Mesenchymal stem cell (in vitro differentiated cells and primary cell): Measurements from ENCODE around the gene GOLT1A.

Source experiments
- DNase-seq: peaks from one replicate; pipeline ENCODE4 v3.0.0-alpha.2; 2013
- H2AFZ ChIP-seq: one replicate; pipeline ENCODE4 v1.6.1; 2013; ENCODE audit warnings: low read depth, mild to moderate bottlenecking, control low read depth, inconsistent platforms, low read length, moderate library complexity
- H2AK5ac ChIP-seq: 2 replicates; pipeline ENCODE4 v1.6.1; 2013; ENCODE audit warnings: low read length, moderate library complexity, mild to moderate bottlenecking, inconsistent platforms; ENCODE audit not compliant: severe bottlenecking
- H2BK120ac ChIP-seq: one replicate; pipeline ENCODE4 v1.6.1; 2013; ENCODE audit warnings: low read depth, mild to moderate bottlenecking, inconsistent platforms, low read length, moderate library complexity
- H2BK12ac ChIP-seq, 2 experiments: one replicate each; pipeline ENCODE4 v1.6.1; 2013; ENCODE audit warnings: inconsistent platforms in 2 of 2, low read length in 2 of 2, mild to moderate bottlenecking in 2 of 2, moderate library complexity in 2 of 2, control low read depth in 1 of 2
- H2BK15ac ChIP-seq: one replicate; pipeline ENCODE4 v1.6.1; 2013; ENCODE audit warnings: mild to moderate bottlenecking, low read depth, inconsistent platforms; ENCODE audit not compliant: poor library complexity, severe bottlenecking
- H2BK5ac ChIP-seq: 2 replicates; pipeline ENCODE4 v1.6.1; 2013; ENCODE audit warnings: low read depth, mild to moderate bottlenecking, low read length, control low read depth, inconsistent platforms; ENCODE audit not compliant: poor library complexity, severe bottlenecking
- H3K14ac ChIP-seq, 2 experiments: one replicate each; pipeline ENCODE4 v1.6.1; 2013; ENCODE audit warnings: inconsistent platforms in 2 of 2, low read length in 2 of 2, control low read depth in 1 of 2, mild to moderate bottlenecking in 1 of 2, moderate library complexity in 1 of 2
- H3K18ac ChIP-seq, 2 experiments: one replicate each; pipeline ENCODE4 v1.6.1; 2013; ENCODE audit warnings: inconsistent platforms in 2 of 2, low read length in 2 of 2, control low read depth in 1 of 2, low read depth in 1 of 2, mild to moderate bottlenecking in 1 of 2
- H3K23ac ChIP-seq, 2 experiments: one replicate each; pipeline ENCODE4 v1.6.1; 2013; ENCODE audit warnings: inconsistent platforms in 2 of 2, low read length in 2 of 2, mild to moderate bottlenecking in 2 of 2, moderate library complexity in 2 of 2, control low read depth in 1 of 2
- H3K27ac ChIP-seq: 2 replicates; pipeline ENCODE4 v1.5.1; 2013; ENCODE audit warnings: mild to moderate bottlenecking, moderate library complexity, low read length, control low read depth, inconsistent platforms; ENCODE audit not compliant: poor library complexity, severe bottlenecking
- H3K27me3 ChIP-seq, 2 experiments: 2 replicates each; pipeline versions ENCODE4 v1.6.1 to v1.7.0; 2013; ENCODE audit warnings: low read length in 2 of 2, mild to moderate bottlenecking in 2 of 2, moderate library complexity in 2 of 2, control low read depth in 1 of 2, inconsistent platforms in 1 of 2; ENCODE audit not compliant: control insufficient read depth in 1 of 2, insufficient read depth in 1 of 2
- H3K36me3 ChIP-seq, 2 experiments: 2 replicates each; pipeline versions ENCODE4 v1.6.1 to v1.7.0; 2013; ENCODE audit warnings: low read length in 2 of 2, control low read depth in 1 of 2, inconsistent platforms in 1 of 2, low read depth in 1 of 2, mild to moderate bottlenecking in 1 of 2; ENCODE audit not compliant: insufficient read depth in 2 of 2, control insufficient read depth in 1 of 2
- H3K4ac ChIP-seq, 2 experiments: one replicate each; pipeline ENCODE4 v1.6.1; 2013; ENCODE audit warnings: inconsistent platforms in 2 of 2, low read length in 2 of 2, mild to moderate bottlenecking in 2 of 2, moderate library complexity in 2 of 2, control low read depth in 1 of 2, low read depth in 1 of 2
- H3K4me1 ChIP-seq: 2 replicates; pipeline ENCODE4 v1.6.1; 2013; ENCODE audit warnings: low read depth, low read length, control low read depth; ENCODE audit not compliant: control insufficient read depth, insufficient read depth
- H3K4me2 ChIP-seq: 2 replicates; pipeline ENCODE4 v1.6.1; 2013; ENCODE audit warnings: low read length, mild to moderate bottlenecking, inconsistent platforms; ENCODE audit not compliant: poor library complexity, severe bottlenecking
- H3K4me3 ChIP-seq, 2 experiments: 2 replicates each; pipeline versions ENCODE4 v1.5.1 to v1.7.0; 2013; ENCODE audit warnings: low read length in 2 of 2, mild to moderate bottlenecking in 2 of 2, control low read depth in 1 of 2, low read depth in 1 of 2; ENCODE audit not compliant: insufficient read depth in 1 of 2
- H3K79me1 ChIP-seq: replicated peaks from 2 replicates; pipeline ENCODE4 v1.6.1; 2013; ENCODE audit warnings: mild to moderate bottlenecking, control low read depth, low read length, inconsistent platforms; ENCODE audit not compliant: poor library complexity, severe bottlenecking
- H3K9ac ChIP-seq: 2 replicates; pipeline ENCODE4 v1.7.0; 2013; ENCODE audit warnings: mild to moderate bottlenecking, low read length, moderate library complexity
- H3K9me3 ChIP-seq: 2 replicates; pipeline ENCODE4 v1.7.0; 2013; ENCODE audit warnings: mild to moderate bottlenecking, low read length; ENCODE audit not compliant: control insufficient read depth
- H4K8ac ChIP-seq: one replicate; pipeline ENCODE4 v1.6.1; 2013; ENCODE audit warnings: inconsistent platforms, mild to moderate bottlenecking, low read length, moderate library complexity
- H4K91ac ChIP-seq: one replicate; pipeline ENCODE4 v1.6.1; 2013; ENCODE audit warnings: mild to moderate bottlenecking, low read length, inconsistent platforms
- WGBS: methylation state at CpG from one replicate; pipeline ENCODE4 v1.1.7; 2013; ENCODE audit warnings: mixed read lengths; 5-methylcytosine and 5-hydroxymethylcytosine counted together

GOLT1A gene

GRCh38 chr1:204196068-204196795 lies 17.6 kb downstream of the GOLT1A start, which contains the start of gene KISS1:
Gene KISS1 (minus strand): TSS chr1:204196491. CDS start chr1:204192876, 3,615 bp downstream.
- WGBS: 70% methylated on average over 13 of the region's 18 CpGs

GRCh38 chr1:204194771-204195170 lies 19.0 kb downstream of the GOLT1A start:
- no peak overlapping the region for H3K4me3 ChIP-seq
- DNase-seq: no peak
- H3K23ac ChIP-seq: peak overlapping the region in 1 of 2 experiments; percentile 83
- H4K91ac ChIP-seq: no peak overlapping the region
- H2BK120ac ChIP-seq: no peak overlapping the region
- peak overlapping the region; percentile 17 for H2AK5ac ChIP-seq
- peaks cover 18 to 92% of the 10 kb centered on the region in 2 experiments for H3K27me3 ChIP-seq
- no peak overlapping the region for H3K4me2 ChIP-seq
- H3K36me3 ChIP-seq: no peaks in the 10 kb centered on the region
- no peaks in the 10 kb centered on the region for H3K9me3 ChIP-seq
- H3K4ac ChIP-seq: no peak overlapping the region
- H3K27ac ChIP-seq: no peak overlapping the region
- 79% methylated on average over 3 of the region's 7 CpGs for whole genome bisulfite sequencing
- H4K8ac ChIP-seq: peak overlapping the region; percentile 13
- H3K18ac ChIP-seq: no peak overlapping the region
- H2BK12ac ChIP-seq: no peak overlapping the region
- H3K9ac ChIP-seq: no peak overlapping the region
- H3K79me1 ChIP-seq: no peaks in the 10 kb centered on the region
- peak overlapping the region in 1 of 2 experiments; percentile 89 for H3K14ac ChIP-seq
- peaks cover 44% of the 10 kb centered on the region for H3K4me1 ChIP-seq
- H2AFZ ChIP-seq: no peak overlapping the region
- H2BK15ac ChIP-seq: no peak overlapping the region
- no peak overlapping the region for H2BK5ac ChIP-seq

More at GRCh38 chr1:204196068-204196795, 17.6 kb downstream of the GOLT1A start, which contains the start of gene KISS1:
- H3K36me3 ChIP-seq: no peaks in the 10 kb centered on the region
- peak within 1 kb of the TSS in 1 of 2 experiments; percentile 36 for H3K4ac ChIP-seq
- no peak within 1 kb of the TSS for H2BK5ac ChIP-seq
- peak within 1 kb of the TSS; percentile 35 for H3K27ac ChIP-seq
- H3K14ac ChIP-seq: peak within 1 kb of the TSS in 1 of 2 experiments; percentile 89
- H3K4me1 ChIP-seq: peaks cover 39% of the 10 kb centered on the region
- H3K23ac ChIP-seq: peak within 1 kb of the TSS in 1 of 2 experiments; percentile 35
- H3K9me3 ChIP-seq: no peaks in the 10 kb centered on the region
- no peak within 1 kb of the TSS for H2BK15ac ChIP-seq
- H2AFZ ChIP-seq: no peak within 1 kb of the TSS
- DNase-seq: no peak
- no peak within 1 kb of the TSS for H2BK120ac ChIP-seq
- no peak within 1 kb of the TSS for H3K18ac ChIP-seq
- peak within 1 kb of the TSS; percentile 19 for H3K4me2 ChIP-seq
- no peak within 1 kb of the TSS for H3K4me3 ChIP-seq
- H4K8ac ChIP-seq: no peak within 1 kb of the TSS
- H3K27me3 ChIP-seq: peaks cover 14 to 84% of the 10 kb centered on the region in 2 experiments
- peak within 1 kb of the TSS; percentile 52 for H4K91ac ChIP-seq
- H2AK5ac ChIP-seq: peak within 1 kb of the TSS; percentile 92
- no peaks in the 10 kb centered on the region for H3K79me1 ChIP-seq
- H2BK12ac ChIP-seq: no peak within 1 kb of the TSS
- H3K9ac ChIP-seq: no peak within 1 kb of the TSS

- Histone ChIP-seq H3K14ac (no peak overlapping the region), H3K79me1 (no peaks in the 10 kb centered on the region), H3K23ac (no peak overlapping the region), H3K9me3 (no peaks in the 10 kb centered on the region), H3K4ac (no peak overlapping the region), H4K91ac (no peak overlapping the region), H3K36me3 (no peaks in the 10 kb centered on the region), H2AFZ (no peak overlapping the region), H3K18ac (no peak overlapping the region), H2BK12ac (no peak overlapping the region), H3K4me2 (no peak overlapping the region), H2BK15ac (no peak overlapping the region), H3K27ac (no peak overlapping the region), H4K8ac (no peak overlapping the region), H2BK5ac (no peak overlapping the region), H2BK120ac (no peak overlapping the region), H3K4me3 (no peak overlapping the region), H3K27me3 (peaks cover 25 to 93% of the 10 kb centered on the region in 2 experiments), H3K4me1 (peaks cover 40% of the 10 kb centered on the region), H2AK5ac (no peak overlapping the region), H3K9ac (no peak overlapping the region)
- WGBS: 87% methylated on average over 2 of the region's 2 CpGs
- DNase-seq: no peak
Observed at GRCh38 chr1:204194080-204194479, 19.7 kb downstream of the GOLT1A start.

GRCh38 chr1:204192589-204193352 lies 21.0 kb downstream of the GOLT1A start:
- no peak overlapping the region for H2AK5ac ChIP-seq
- no peak overlapping the region for H2AFZ ChIP-seq
- H2BK120ac ChIP-seq: no peak overlapping the region
- no peak for DNase-seq
- no peaks in the 10 kb centered on the region for H3K36me3 ChIP-seq
- H3K9ac ChIP-seq: no peak overlapping the region
- H2BK12ac ChIP-seq: no peak overlapping the region
- H3K79me1 ChIP-seq: no peaks in the 10 kb centered on the region
- H3K14ac ChIP-seq: no peak overlapping the region
- H3K4ac ChIP-seq: no peak overlapping the region
- no peak overlapping the region for H4K91ac ChIP-seq
- 92% methylated on average over 3 of the region's 3 CpGs for WGBS
- H3K18ac ChIP-seq: no peak overlapping the region
- H3K4me2 ChIP-seq: no peak overlapping the region
- no peak overlapping the region for H4K8ac ChIP-seq
- no peak overlapping the region for H3K27ac ChIP-seq
- peaks cover 29% of the 10 kb centered on the region for H3K4me1 ChIP-seq
- H3K9me3 ChIP-seq: no peaks in the 10 kb centered on the region
- H3K27me3 ChIP-seq: peaks cover 38 to 96% of the 10 kb centered on the region in 2 experiments
- no peak overlapping the region for H3K23ac ChIP-seq
- H2BK15ac ChIP-seq: no peak overlapping the region
- no peak overlapping the region for H2BK5ac ChIP-seq
- H3K4me3 ChIP-seq: no peak overlapping the region
